ENCODE data around the gene GATA2.

GATA2 gene

GRCh38 chr3:128462341-128462910 lies 30.6 kb downstream of the GATA2 start:
- no peak for TF ChIP-seq CTCF (IDR thresholded peaks at IDR 0.05; ENCODE audit: low read depth, low read length)
- no peak overlapping the region for H3K4me3 ChIP-seq (ENCODE audit: low read depth, low read length)

- no peak overlapping the region for H3K4me3 ChIP-seq (ENCODE audit: low read depth, low read length)
- TF ChIP-seq CTCF (IDR thresholded peaks at IDR 0.05; ENCODE audit: low read depth, low read length) = no peak
These were observed 31.3 kb downstream of the GATA2 start for GRCh38 chr3:128461731-128462130.

DNA sequence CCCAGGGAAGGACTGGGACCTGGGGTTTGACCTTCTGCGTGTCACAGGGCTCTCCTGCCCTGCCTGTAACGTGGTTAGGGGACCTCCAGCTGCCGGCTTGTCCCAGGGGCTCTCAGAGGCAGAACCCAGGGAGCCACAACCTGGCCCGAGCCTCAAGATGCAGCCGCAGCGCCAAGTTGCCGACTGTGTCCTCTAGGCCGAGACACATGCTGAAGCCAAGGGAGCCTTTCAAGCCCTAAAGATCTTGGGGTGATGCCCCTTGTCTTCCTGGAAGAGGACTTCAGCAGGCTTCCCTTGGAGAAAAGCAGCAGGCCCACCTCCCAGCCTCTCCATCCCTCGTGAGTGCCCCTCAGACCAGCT lies 33.6 kb downstream of the GATA2 start:
- no peak overlapping the region for H3K4me3 ChIP-seq (ENCODE audit: low read depth, low read length)
- no peak for TF ChIP-seq CTCF (IDR thresholded peaks at IDR 0.05; ENCODE audit: low read depth, low read length)

DNA sequence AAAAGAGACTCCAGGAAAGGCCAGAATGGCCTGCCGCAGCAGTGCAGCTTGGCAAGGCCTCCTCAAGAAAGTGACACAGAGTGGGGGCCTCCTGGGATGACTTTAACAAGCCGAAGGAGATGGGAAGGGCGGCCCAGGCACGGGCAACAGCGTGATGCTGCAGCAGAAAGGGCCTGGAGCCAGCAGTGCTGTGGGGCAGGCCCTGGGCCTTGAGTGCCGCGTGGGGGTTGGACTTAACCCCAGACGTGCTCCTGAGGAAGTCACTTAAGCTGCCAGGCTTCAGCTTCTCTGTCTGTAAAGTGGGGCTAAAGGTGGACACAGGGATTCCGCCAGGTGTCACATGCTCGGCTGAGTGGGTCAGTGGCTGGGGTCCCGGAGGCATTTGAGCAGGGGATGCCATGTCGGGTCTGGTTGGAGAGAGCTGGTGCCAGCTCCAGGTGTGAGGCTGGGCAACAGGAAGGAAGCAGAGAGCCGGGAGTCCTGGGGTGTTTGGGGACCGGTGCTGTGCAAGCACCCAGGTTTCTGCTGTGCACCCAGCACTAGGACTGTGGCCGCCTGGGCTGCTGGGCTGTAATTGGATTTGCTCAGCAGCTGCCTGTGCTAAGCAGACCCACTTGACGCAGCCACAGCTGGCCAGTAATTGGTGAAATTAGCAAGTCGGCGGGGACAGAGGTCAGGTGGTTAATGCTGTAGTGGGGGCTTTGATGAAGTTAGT lies 34.1 kb downstream of the GATA2 start:
- H3K4me3 ChIP-seq (ENCODE audit: low read depth, low read length) = no peak overlapping the region
- no peak for TF ChIP-seq CTCF (IDR thresholded peaks at IDR 0.05; ENCODE audit: low read depth, low read length)

DNA sequence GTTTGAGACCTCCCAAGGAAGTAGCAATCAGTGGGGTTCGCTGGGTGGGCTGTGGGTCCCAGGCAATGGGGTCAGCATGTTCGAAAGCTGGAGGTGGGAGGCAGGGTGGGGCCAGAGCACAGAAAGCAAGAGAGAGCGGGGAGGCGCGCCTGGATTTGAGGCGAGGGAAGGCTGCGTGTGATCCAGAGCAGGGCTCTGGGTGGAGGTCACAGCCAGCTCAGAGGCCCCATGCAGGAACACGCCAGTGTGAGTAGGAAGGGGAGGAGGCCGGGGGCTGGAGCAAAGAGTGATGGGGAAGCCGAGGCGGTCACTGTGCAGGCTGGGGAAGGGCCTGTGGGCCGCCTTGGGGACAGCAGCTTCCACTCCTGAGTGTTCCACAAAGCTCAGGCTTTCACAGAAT lies 35.1 kb downstream of the GATA2 start:
- TF ChIP-seq CTCF (IDR thresholded peaks at IDR 0.05; ENCODE audit: low read depth, low read length) = no peak

DNA sequence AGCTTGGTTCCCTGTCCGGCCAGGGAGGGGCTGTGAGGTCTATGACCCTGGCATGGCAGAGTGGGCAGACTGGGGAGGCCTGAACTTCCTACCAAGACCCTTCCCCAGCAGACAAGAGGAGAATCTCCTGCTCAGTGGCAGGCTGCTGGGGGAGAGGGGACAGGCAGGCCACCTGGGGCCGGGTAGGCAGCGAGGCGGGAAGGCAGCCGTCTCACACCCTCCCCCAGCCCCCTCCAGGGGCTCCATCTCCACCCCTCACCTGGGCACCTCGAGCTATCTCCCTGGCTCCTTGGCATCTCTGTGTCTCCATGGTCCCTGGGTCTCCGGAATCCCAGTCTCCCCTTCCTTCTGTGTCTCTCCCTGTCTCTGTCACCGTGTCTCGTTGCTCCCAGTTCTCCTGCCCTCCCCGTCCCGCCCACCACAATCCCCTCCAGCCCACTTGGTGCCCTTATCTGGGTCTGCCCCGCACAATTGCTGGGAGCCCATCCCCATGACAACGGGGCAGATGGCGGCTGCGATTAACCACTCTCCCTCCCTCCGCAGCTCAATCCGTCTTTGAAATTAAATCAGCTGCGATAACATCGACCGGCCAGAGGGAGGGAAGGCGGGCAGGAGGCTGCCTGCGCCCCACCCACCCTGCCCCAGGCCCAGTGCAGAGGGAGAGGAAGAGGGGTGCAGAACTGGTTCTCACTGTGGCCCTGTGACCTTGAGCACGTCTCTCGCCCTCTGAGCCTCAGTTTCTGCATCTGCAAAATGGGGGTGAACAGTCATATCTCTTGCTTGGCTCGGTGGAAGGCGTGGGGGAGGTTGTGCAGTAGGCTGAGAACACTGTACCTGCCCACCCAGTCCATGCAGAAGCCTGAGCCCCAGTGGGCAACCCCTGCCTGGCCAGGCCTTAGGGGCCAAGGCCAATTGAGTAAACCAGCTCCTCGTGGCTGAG lies 36.0 kb downstream of the GATA2 start:
- no peak overlapping the region for H3K4me3 ChIP-seq (ENCODE audit: low read depth, low read length)
- no peak for TF ChIP-seq CTCF (IDR thresholded peaks at IDR 0.05; ENCODE audit: low read depth, low read length)

More for the DNA sequence above, 35.1 kb downstream of the GATA2 start:
- H3K4me3 ChIP-seq (ENCODE audit: low read depth, low read length) = no peak overlapping the region

All from WI38 (cell line).